Cardiac muscle cell (in vitro differentiated cells and primary cell): Measurements from ENCODE around the gene SLC18A3. TPM values are rescaled to one million over a fixed set of nuclear protein-coding genes. Genes with fewer than 3 reads are reported as not detected.

Experiments
- DNase-seq, 2 donors: peaks; one replicate each; pipeline versions ENCODE4 v3.0.0 to v3.0.0-alpha.2; 2010 to 2017; ENCODE audit warnings: low read depth in 1 of 2, low spot score in 1 of 2
- H3K27ac ChIP-seq: fragments of 200-600 bp; sonication (generic); 2 replicates; pipeline ENCODE4 v1.5.1; 2016
- H3K27me3 ChIP-seq: fragments of 200-600 bp; sonication (generic); 2 replicates; pipeline ENCODE4 v1.6.0; 2016; ENCODE audit warnings: control low read depth
- H3K36me3 ChIP-seq: fragments of 200-600 bp; sonication (generic); 2 replicates; pipeline ENCODE4 v1.5.1; 2016; ENCODE audit warnings: control low read depth
- H3K4me1 ChIP-seq: fragments of 200-600 bp; sonication (generic); 2 replicates; pipeline ENCODE4 v1.8.1; 2017; ENCODE audit warnings: low read depth, mild to moderate bottlenecking, mixed run types
- H3K4me3 ChIP-seq: fragments of 200-600 bp; sonication (generic); 2 replicates; pipeline ENCODE4 v1.5.1; 2016; ENCODE audit warnings: mild to moderate bottlenecking
- H3K9me3 ChIP-seq: fragments of 200-600 bp; sonication (generic); 2 replicates; pipeline ENCODE4 v1.5.1; 2017; ENCODE audit warnings: low read depth, mild to moderate bottlenecking, control low read depth
- polyA plus RNA-seq: library from polyadenylated mRNA; unstranded; fragments of >200 nt; fragmentation: Nextera tagmentation; extraction: Ambion mirVana; gene quantifications from 2 replicates; pipeline ENCODE4 v1.2.1, GENCODE V29; 2016
- total RNA-seq: library from RNA; depleted of rRNA; stranded (reverse); fragments of >200 nt; gene quantifications from 2 replicates; pipeline ENCODE4 v1.2.3, GENCODE V29; 2016
- TF ChIP-seq, protein P1 (sequence below): IDR thresholded peaks from 2 replicates; pipeline ENCODE4 v1.5.1; 2012; ENCODE audit warnings: low read depth, mild to moderate bottlenecking, low read length

Gene SLC18A3
- total and polyA plus RNA-seq, 2 experiments from 2014 or later, result not detected

DNA sequence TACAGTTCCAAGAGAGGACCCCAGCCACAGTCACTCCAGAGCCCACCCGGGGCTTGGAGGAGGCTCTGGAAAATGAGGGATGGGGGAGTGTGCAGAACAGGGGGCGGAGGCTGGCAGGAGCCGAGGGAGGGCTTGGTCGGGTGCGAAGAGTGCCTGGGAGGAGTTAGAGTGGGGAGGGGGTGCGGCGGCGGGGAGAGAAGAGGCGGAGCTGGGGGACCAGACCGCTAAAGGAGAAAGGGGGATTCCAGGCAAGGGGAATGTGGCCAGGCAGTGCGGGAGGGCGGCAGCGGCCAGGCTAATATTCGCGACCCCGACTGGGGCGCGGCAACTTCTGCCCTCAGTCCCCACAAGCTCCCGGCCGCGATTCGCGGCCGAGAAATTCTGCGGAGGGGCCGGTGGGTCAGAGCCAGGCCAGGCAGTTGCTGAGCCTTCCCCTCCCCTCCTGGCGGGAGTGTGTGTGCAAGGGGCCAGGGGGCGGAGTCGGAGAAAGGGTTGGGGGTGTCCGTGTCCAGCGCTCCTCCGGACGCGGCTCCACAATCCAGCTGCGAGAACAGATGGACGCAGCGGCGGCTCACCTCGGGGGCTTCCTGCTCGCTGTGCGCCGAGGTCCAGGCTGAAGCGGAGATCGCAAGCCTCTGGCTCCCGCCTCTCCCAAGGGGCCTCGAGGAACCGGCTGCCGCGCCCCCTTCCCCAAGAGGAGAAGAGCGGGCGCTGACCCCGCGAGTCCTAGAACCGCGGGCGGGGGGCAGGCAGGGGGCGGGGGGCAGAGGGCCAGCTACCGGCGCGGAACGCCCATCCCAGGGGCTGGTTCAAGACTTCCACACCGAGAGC lies 612 bp upstream of the SLC18A3 start:
- Histone ChIP-seq H3K36me3 (no peaks in the 10 kb centered on the region), H3K9me3 (no peaks in the 10 kb centered on the region), H3K4me1 (peaks cover 6% of the 10 kb centered on the region), H3K27ac (no peak overlapping the region), H3K27me3 (peaks cover 97% of the 10 kb centered on the region), H3K4me3 (peak overlapping the region; percentile 29)
- DNase-seq, result peak in 1 of 2 donors; percentile 29
- TF ChIP-seq, protein P1, sequence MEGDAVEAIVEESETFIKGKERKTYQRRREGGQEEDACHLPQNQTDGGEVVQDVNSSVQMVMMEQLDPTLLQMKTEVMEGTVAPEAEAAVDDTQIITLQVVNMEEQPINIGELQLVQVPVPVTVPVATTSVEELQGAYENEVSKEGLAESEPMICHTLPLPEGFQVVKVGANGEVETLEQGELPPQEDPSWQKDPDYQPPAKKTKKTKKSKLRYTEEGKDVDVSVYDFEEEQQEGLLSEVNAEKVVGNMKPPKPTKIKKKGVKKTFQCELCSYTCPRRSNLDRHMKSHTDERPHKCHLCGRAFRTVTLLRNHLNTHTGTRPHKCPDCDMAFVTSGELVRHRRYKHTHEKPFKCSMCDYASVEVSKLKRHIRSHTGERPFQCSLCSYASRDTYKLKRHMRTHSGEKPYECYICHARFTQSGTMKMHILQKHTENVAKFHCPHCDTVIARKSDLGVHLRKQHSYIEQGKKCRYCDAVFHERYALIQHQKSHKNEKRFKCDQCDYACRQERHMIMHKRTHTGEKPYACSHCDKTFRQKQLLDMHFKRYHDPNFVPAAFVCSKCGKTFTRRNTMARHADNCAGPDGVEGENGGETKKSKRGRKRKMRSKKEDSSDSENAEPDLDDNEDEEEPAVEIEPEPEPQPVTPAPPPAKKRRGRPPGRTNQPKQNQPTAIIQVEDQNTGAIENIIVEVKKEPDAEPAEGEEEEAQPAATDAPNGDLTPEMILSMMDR, result no peak

DNA sequence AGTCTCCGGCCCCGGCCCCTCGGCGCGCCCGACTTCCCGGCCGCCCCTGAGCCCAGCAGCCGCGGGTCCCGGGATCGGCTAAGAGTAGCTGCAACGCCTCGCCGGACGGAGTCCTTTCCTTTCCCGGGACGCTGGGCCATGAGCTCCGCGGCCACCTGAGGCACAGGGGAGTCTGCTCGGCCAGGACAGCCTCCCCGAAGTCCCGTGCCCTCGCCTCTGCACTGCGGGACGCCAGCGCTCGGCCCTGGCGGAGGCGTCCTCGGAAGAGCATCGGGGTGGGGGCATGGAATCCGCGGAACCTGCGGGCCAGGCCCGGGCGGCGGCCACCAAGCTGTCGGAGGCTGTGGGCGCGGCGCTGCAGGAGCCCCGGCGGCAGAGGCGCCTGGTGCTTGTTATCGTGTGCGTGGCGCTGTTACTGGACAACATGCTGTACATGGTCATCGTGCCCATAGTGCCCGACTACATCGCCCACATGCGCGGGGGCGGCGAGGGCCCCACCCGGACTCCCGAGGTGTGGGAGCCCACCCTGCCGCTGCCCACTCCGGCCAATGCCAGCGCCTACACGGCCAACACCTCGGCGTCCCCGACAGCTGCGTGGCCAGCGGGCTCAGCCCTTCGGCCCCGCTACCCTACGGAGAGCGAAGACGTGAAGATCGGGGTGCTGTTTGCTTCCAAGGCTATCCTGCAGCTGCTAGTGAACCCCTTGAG lies 502 bp downstream of the SLC18A3 start:
- TF ChIP-seq, protein P1, result no peak
- no peaks in the 10 kb centered on the region for H3K36me3 ChIP-seq
- peaks cover 97% of the 10 kb centered on the region for H3K27me3 ChIP-seq
- H3K27ac ChIP-seq, result no peak overlapping the region
- H3K4me3 ChIP-seq, result peak overlapping the region; percentile 29
- peak in 1 of 2 donors; percentile 12 for DNase-seq
- H3K4me1 ChIP-seq, result peaks cover 6% of the 10 kb centered on the region
- H3K9me3 ChIP-seq, result no peaks in the 10 kb centered on the region

DNA sequence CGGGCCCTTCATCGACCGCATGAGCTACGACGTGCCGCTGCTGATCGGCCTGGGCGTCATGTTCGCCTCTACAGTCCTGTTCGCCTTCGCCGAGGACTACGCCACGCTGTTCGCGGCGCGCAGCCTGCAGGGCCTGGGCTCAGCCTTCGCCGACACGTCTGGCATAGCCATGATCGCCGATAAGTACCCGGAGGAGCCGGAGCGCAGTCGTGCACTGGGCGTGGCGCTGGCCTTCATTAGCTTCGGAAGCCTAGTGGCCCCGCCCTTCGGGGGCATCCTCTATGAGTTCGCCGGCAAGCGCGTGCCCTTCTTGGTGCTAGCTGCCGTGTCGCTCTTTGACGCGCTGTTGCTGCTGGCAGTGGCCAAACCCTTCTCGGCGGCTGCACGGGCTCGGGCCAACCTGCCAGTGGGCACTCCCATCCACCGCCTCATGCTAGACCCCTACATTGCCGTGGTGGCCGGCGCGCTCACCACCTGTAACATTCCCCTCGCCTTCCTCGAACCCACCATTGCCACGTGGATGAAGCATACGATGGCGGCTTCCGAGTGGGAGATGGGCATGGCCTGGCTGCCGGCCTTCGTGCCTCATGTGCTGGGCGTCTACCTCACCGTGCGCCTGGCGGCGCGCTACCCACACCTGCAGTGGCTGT lies 1.2 kb downstream of the SLC18A3 start:
- TF ChIP-seq, protein P1, result no peak
- H3K9me3 ChIP-seq, result no peaks in the 10 kb centered on the region
- H3K27ac ChIP-seq, result no peak overlapping the region
- no peaks in the 10 kb centered on the region for H3K36me3 ChIP-seq
- H3K4me3 ChIP-seq, result no peak overlapping the region
- H3K27me3 ChIP-seq, result peaks cover 99% of the 10 kb centered on the region
- no peak for DNase-seq
- H3K4me1 ChIP-seq, result peaks cover 6% of the 10 kb centered on the region

DNA sequence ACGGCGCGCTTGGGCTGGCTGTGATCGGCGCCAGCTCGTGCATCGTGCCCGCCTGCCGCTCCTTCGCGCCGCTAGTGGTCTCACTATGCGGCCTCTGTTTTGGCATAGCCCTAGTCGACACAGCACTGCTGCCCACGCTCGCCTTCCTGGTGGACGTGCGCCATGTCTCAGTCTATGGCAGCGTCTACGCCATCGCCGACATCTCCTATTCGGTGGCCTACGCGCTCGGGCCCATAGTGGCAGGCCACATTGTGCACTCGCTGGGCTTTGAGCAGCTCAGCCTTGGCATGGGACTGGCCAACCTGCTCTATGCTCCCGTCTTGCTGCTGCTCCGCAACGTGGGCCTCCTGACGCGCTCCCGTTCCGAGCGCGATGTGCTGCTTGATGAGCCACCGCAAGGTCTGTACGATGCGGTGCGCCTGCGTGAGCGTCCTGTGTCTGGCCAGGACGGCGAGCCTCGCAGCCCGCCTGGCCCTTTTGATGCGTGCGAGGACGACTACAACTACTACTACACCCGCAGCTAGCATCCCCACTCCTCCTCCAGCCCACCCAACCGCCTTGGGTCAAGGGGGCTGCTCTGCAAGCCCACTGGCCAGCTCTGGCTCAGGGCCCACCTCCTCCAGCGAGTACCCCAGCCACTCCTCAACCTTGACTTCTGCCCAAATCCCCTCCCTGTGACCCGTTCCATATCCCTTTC lies 1.9 kb downstream of the SLC18A3 start:
- DNase-seq, result no peak
- Histone ChIP-seq H3K4me1 (peaks cover 6% of the 10 kb centered on the region), H3K9me3 (no peaks in the 10 kb centered on the region), H3K27me3 (peaks cover 100% of the 10 kb centered on the region), H3K27ac (no peak overlapping the region), H3K4me3 (no peak overlapping the region), H3K36me3 (no peaks in the 10 kb centered on the region)
- TF ChIP-seq, protein P1, result no peak

DNA sequence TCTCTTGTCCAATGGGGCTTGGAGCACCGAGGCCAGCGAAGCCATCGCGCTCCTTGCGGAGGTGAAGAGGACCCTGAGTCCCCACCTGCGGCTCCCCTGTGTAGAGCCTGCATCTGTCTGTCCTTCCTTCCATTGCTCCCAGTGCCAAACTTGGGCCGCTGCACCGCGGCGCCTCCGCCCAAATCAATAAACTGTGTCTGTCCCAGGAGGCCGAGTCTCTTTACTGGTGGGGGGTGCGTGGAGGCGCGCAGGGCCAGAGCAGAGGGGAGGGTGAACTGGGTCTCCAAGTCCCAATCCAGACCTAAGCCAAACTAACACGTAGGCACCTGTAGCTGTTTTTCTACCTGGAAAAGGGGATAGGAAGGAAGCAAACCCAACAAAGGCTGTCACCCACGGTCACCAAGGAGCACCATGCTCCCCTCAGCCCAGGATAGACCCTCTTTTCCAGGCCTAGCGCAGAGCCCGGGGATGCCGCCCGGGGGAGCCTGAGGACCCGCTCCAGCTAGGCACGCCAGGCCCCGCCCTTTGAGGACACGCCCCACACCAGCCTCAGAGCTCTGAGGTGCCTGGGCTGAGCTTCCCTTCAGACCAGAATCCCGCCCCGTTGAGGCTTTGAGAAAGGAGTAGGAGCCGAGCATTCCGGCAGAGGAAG lies 2.5 kb downstream of the SLC18A3 start:
- Histone ChIP-seq H3K27me3 (peaks cover 100% of the 10 kb centered on the region), H3K4me3 (no peak overlapping the region), H3K4me1 (peaks cover 6% of the 10 kb centered on the region), H3K36me3 (no peaks in the 10 kb centered on the region), H3K9me3 (no peaks in the 10 kb centered on the region), H3K27ac (no peak overlapping the region)
- TF ChIP-seq, protein P1, result no peak
- peak in 1 of 2 donors; percentile 12 for DNase-seq
